Naive B cell (primary cell): ENCODE results near the gene ZDHHC11B. TPM values are rescaled to one million over a fixed set of nuclear protein-coding genes. Genes with fewer than 3 reads are reported as not detected.
"Not testable (repeated sequence)": the region's sequence is repeated elsewhere in the genome, so short reads cannot be mapped to it uniquely, and the experiment has no call there.

Source experiments
- ATAC-seq, 2 donors: fragments of 150-1000 bp; cut with Tn5 transposase; 2 replicates each; pipeline ENCODE4 v1.10.0; 2021; ENCODE audit warnings: low read depth in 2 of 2, mild to moderate bottlenecking in 2 of 2, moderate library complexity in 2 of 2
- DNase-seq: peaks from one replicate; pipeline ENCODE4 v3.0.0; 2022
- H3K27ac Mint-ChIP-seq, 6 donors: one replicate each; pipeline ENCODE4 v1.8.0; 2020 to 2022; ENCODE audit warnings: mild to moderate bottlenecking in 6 of 6, mixed read lengths in 6 of 6, moderate library complexity in 5 of 6, inconsistent platforms in 2 of 6
- H3K27me3 Mint-ChIP-seq, 3 donors: one replicate each; pipeline ENCODE4 v1.8.0; 2021 to 2022; ENCODE audit warnings: mixed read lengths in 3 of 3, mild to moderate bottlenecking in 1 of 3
- H3K36me3 Mint-ChIP-seq, 2 donors: one replicate each; pipeline ENCODE4 v1.8.0; 2020 to 2022; ENCODE audit warnings: mixed read lengths in 2 of 2, inconsistent platforms in 1 of 2, mild to moderate bottlenecking in 1 of 2
- H3K4me1 Mint-ChIP-seq, 3 donors: one replicate each; pipeline ENCODE4 v1.8.0; 2020 to 2022; ENCODE audit warnings: mixed read lengths in 3 of 3, inconsistent platforms in 1 of 3, mild to moderate bottlenecking in 1 of 3, moderate library complexity in 1 of 3
- H3K4me3 Mint-ChIP-seq, 8 donors: one replicate each; pipeline ENCODE4 v1.8.0; 2020 to 2022; ENCODE audit warnings: mild to moderate bottlenecking in 8 of 8, mixed read lengths in 8 of 8, moderate library complexity in 8 of 8, inconsistent platforms in 2 of 8
- H3K9me3 Mint-ChIP-seq, 7 donors: one replicate each; pipeline ENCODE4 v1.8.0; 2020 to 2022; ENCODE audit warnings: mixed read lengths in 7 of 7, mild to moderate bottlenecking in 5 of 7, inconsistent platforms in 2 of 7, moderate library complexity in 1 of 7
- polyA plus RNA-seq, 6 donors: library from polyadenylated mRNA; unstranded; fragments of 300-500 nt; fragmentation: Illumina TruSeq; gene quantifications; one replicate each; pipeline ENCODE4 v1.2.3, GENCODE V29; 2021; ENCODE audit warnings: low read depth in 6 of 6

Gene ZDHHC11B
- polyA plus RNA-seq, 6 donors from 2014 or later: not detected

DNA sequence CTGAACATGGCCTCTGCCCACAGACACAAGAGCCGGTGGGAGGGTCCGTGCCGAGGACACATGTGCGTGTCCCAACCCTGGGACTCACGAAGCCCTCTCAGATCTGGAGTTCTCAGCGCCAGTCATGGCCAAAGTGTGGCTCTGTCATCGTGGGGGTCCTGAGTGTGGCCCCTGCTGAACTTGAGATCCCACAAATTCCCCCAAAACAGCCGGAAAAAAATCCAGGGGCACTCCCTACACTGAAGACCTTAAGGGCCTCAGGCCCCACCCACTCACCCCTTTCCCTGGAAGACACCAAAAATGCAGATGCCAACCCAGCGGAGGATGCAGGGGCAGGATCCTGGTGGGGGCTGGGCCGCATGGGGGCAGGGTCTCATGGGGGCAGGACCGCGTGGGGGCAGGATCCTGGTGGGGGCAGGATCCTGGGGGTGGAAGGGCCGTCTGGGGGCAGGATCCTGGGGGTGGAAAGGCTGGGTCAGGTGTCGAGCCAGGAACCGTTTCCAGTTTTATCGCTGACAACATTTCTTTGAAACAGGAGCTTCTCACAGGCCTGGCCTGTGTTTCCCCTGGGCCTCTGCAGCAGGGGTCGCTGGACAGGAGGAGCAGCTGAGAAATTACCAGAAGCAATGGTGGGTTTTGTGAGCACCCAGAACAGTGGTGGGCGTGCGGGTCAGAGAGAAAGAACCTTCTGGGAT is 13.3 kb downstream of the ZDHHC11B start:
- not testable (repeated sequence) for DNase-seq

DNA sequence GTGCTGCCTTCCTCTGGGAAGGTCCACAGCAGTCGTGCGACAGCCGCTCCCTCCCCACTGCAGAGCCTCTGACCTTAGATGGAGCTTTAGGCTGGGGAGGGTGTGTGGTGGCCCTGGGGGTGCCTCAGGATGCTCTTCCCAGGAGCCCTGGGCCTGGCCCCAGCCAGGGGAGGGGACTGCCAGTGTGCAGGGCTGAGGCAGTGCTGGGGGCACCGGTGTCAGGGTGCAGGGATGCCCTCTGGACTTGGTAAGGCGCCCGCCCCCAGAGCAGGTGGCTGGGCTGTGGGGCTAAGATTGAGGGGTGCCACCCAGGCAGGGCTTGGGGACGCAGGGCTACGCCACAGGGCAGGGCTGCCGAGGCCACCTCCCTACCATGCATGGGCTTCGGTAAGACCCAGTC is 13.9 kb downstream of the ZDHHC11B start:
- H3K27me3 Mint-ChIP-seq: peaks cover 0 to 11% (median 0%) of the 10 kb centered on the region in 3 donors
- H3K4me3 Mint-ChIP-seq, DNase-seq, H3K36me3 Mint-ChIP-seq, H3K27ac Mint-ChIP-seq, H3K4me1 Mint-ChIP-seq, ATAC-seq, H3K9me3 Mint-ChIP-seq: not testable (repeated sequence)

More for the DNA sequence above, 13.3 kb downstream of the ZDHHC11B start:
- H3K27ac Mint-ChIP-seq, H3K4me1 Mint-ChIP-seq, H3K36me3 Mint-ChIP-seq, H3K27me3 Mint-ChIP-seq, H3K9me3 Mint-ChIP-seq, ATAC-seq: not testable (repeated sequence)
- H3K4me3 Mint-ChIP-seq: peak overlapping the region in 1 of 8 donors; percentile 10

DNA sequence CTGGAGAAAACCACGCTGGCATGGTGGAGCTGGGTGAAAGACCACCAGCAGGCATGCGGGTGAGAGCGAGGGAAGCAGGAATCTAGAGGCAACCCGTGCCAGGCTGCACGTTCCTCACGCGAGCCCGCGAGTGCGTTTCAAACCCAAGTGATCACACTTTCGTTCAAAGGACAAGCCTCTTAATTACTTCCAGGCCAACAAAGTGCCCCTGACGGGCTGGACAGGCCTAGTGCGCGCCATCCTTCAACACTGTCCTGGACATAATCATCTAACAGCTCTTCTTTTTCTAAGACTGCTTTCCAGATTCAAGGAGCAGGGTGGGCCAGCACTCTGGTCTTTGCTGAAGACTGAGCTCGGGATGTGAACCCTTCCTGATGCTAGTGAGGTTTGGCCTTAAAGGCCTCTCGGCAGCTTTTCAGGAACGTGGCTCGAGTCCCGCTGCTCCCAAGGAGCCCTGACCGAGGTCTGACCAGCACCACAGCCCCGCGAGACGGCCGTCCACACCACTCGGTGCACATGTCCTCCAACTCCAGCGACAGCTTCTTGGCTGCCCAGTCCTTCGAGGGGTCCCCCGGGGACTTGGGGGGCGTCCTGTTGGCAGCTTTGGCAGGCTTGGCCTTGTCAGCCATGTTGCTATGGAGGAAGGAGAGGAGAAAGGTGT is 14.9 kb downstream of the ZDHHC11B start:
- peak overlapping the region in 1 of 6 donors; percentile 4 for H3K27ac Mint-ChIP-seq

DNA sequence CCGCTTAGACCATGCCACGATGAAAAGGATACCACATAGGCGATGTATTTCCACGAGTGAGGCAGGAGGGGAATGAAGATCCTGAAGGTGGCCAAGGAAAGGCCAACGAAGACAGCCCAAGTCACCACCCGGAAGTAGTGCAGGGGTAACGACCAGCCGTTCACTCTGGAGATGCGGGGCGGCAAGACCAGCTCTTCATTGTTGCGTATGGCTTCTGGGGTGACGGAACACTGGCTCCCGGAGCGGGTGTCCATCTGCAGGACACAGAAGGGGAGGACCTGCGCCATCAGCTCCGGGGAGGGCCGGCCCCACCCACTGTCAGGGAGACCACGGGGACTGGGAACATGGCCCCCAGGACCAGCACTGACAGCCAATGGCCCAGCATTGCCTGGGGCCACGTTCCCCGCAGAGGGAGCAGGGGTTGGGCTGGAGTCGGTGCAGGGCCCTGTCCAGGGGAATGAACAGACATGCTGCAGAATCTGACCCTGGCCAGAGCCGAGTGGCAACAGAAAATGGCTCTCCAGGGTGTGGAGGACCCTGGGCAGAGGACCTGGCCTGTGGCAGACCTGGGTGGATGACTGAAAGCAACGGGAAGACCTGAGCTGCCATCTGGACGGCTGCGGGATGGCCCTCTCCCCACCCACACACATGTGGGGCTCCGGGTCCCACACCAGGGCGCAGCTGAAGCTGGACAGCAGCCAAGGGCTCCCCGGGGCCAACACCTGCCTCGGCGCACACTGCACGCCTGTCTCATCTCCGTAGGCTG is 17.7 kb downstream of the ZDHHC11B start:
- ATAC-seq (no peak), DNase-seq (no peak)
- Mint-ChIP-seq H3K4me1 (no peaks in the 10 kb centered on the region), H3K27me3 (peaks cover 0 to 15% (median 0%) of the 10 kb centered on the region in 3 donors), H3K36me3 (no peaks in the 10 kb centered on the region), H3K27ac (peak overlapping the region in 1 of 6 donors; percentile 40), H3K4me3 (no peak overlapping the region), H3K9me3 (peaks cover 0 to 8% (median 4%) of the 10 kb centered on the region in 7 donors)

More for the DNA sequence above, 14.9 kb downstream of the ZDHHC11B start:
- not testable (repeated sequence) for DNase-seq, H3K36me3 Mint-ChIP-seq, H3K4me1 Mint-ChIP-seq, ATAC-seq, H3K9me3 Mint-ChIP-seq
- Mint-ChIP-seq H3K4me3 (peak overlapping the region in 1 of 8 donors; percentile 22), H3K27me3 (peaks cover 0 to 11% (median 0%) of the 10 kb centered on the region in 3 donors)

DNA sequence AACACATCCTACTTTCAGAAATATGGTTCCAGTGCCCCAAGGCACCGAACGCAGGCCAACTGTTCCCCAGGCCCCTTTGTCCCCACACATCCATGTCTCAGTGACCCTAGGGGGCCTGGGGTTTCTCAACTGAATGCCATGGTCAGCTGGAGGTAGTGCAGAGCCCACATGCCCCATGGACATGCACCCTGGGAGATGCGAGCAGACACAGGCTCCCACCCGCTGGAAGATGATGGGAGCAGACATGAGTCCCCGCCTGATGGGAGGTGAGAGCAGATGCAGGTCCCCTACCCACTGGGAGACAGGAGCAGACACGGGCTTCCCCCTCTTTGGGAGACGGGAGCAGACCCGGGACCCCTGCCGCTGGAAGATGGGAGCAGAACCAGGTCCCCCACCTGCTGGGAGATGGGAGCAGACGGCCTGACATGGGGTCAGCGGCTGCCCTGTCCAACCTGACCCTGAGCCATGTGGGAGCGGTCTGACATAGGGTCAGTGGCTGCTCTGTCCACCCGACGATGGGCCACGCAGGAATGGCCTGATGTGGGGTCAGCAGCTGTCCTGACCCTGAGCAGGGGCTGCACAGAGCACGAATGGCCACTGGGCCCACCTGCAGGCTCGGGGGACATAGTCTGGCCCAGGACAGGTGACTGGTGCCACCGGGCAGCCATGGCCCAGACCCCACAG is 18.4 kb downstream of the ZDHHC11B start:
- no peaks in the 10 kb centered on the region for H3K36me3 Mint-ChIP-seq
- H3K27ac Mint-ChIP-seq: no peak overlapping the region
- H3K27me3 Mint-ChIP-seq: peaks cover 0 to 17% (median 0%) of the 10 kb centered on the region in 3 donors
- peaks cover 0 to 8% (median 4%) of the 10 kb centered on the region in 7 donors for H3K9me3 Mint-ChIP-seq
- no peaks in the 10 kb centered on the region for H3K4me1 Mint-ChIP-seq
- H3K4me3 Mint-ChIP-seq: no peak overlapping the region
- ATAC-seq (no peak), DNase-seq (no peak)

DNA sequence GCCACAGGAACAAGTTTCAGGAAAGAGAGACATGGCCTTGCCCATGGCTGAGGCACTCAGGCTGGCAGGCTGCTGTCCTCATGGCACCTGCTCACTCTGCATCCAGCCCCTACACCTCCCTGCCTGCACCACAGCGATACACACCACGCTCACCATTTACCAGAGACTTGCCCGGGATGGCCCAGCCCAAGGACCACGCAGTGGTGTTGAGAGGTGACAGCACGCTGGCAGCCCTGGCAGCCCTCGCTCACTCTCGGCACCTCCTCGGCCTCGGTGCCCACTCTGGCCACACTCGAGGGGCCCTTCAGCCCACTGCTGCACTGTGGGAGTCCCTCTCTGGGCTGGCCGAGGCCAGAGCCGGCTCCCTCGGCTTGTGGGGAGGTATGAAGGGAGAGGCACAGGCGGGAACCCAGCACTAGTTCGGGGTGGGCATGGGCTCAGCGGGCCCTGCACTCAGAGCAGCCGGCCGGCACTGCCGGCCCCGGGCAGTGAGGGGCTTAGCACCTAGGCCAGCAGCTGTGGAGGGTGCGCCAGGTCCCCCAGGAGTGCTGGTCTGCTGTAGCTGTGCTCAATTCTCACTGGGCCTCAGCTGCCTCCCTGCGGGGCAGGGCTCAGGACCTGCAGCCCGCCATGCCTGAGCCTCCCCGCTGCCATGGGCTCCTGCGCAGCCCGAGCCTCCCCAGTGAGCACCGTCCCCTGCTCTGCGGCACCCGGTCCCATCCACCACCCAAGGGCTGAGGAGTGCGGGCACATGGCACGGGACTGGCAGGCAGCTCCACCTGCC is 20.3 kb downstream of the ZDHHC11B start:
- Mint-ChIP-seq H3K27me3 (peaks cover 0 to 27% (median 9%) of the 10 kb centered on the region in 3 donors), H3K9me3 (peaks cover 0 to 8% (median 4%) of the 10 kb centered on the region in 7 donors), H3K27ac (no peak overlapping the region), H3K36me3 (no peaks in the 10 kb centered on the region), H3K4me1 (peaks cover 0 to 1% (median 0%) of the 10 kb centered on the region in 3 donors), H3K4me3 (no peak overlapping the region)
- ATAC-seq: no peak
- DNase-seq: no peak

DNA sequence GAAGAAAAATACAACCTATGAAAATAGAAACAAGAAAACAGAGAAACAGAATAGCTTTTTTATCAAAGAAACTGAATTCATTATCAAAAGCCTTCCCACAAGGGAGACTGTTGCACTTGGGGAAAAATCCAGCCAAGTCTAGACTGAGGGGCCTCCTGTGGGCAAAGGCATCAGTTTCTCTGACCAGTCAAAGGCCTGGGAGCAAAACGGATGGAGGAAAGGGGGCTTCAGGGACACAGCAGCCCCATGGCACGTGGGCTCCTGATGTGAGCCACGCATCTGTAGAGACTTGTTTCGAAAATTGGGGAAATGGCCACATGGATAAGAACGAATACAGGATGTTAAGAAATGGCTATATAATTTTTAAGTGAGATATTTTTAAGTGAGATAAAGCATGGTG is 21.1 kb downstream of the ZDHHC11B start:
- ATAC-seq: no peak
- Mint-ChIP-seq H3K4me3 (no peak overlapping the region), H3K36me3 (no peaks in the 10 kb centered on the region), H3K27ac (no peak overlapping the region), H3K27me3 (peaks cover 0 to 33% (median 9%) of the 10 kb centered on the region in 3 donors), H3K4me1 (peaks cover 0 to 5% (median 0%) of the 10 kb centered on the region in 3 donors), H3K9me3 (peaks cover 0 to 8% (median 4%) of the 10 kb centered on the region in 7 donors)
- DNase-seq: no peak

DNA sequence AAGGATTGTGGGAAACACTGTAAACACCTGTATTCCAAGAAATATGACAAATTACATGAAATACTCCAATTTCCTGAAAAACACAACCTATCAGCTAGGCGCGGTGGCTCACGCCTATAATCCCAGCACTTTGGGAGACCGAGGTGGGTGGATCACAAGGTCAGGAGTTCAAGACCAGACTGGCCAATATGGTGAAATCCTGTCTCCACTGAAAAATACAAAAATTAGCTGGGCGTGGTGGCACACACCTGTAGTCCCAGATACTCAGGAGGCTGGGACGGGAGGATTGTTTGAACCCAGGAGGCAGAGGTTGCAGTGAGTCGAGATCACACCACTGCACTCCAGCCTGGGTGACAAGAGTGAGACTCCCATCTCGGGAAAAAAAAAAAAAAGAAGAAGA is 21.5 kb downstream of the ZDHHC11B start:
- not testable (repeated sequence) for H3K36me3 Mint-ChIP-seq, H3K4me3 Mint-ChIP-seq, H3K27ac Mint-ChIP-seq, DNase-seq, ATAC-seq, H3K4me1 Mint-ChIP-seq, H3K9me3 Mint-ChIP-seq
- peaks cover 0 to 33% (median 9%) of the 10 kb centered on the region in 3 donors for H3K27me3 Mint-ChIP-seq

DNA sequence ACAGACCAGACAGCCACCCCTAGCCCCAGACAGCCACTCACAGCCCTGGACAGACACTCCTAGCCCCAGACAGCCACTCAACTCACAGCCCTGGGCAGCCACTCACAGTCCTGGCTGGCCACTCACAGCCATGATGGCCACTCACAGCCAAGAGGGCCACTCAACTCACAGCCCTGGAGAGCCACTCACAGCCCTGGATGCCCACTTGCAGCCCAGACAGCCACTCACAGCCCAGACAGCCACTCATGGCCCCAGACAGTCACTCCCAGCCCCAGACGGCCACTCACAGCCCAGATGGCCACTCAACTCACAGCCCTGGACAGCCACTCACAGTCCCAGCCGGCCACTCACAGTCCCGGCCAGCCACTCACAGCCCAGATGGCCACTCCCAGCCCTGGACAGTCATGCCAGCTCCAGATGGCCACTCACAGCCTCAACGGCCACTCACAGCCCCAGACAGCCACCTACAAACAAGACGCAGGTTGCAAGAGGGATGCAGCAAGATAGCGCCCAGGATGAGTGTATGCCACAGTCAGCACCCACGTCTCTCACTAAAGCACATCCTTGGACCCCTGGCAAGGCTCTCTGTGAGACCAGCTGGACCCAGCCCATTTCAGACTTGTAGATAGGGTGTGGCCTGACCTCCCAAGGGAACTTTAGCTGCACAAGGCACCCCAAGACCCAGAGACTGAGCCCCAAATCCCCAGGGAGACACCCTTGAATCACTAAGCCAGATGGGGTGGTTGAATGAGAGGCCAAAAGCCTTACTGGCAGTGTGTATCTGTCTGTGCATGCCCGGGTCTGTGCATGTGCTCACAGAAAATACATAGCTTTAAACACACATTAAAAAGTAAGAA is 22.4 kb downstream of the ZDHHC11B start:
- H3K9me3 Mint-ChIP-seq: peaks cover 0 to 8% (median 4%) of the 10 kb centered on the region in 7 donors
- no peaks in the 10 kb centered on the region for H3K36me3 Mint-ChIP-seq
- ATAC-seq (no peak), DNase-seq (no peak)
- peaks cover 0 to 5% (median 0%) of the 10 kb centered on the region in 3 donors for H3K4me1 Mint-ChIP-seq
- H3K4me3 Mint-ChIP-seq: no peak overlapping the region
- H3K27me3 Mint-ChIP-seq: peaks cover 0 to 33% (median 9%) of the 10 kb centered on the region in 3 donors
- no peak overlapping the region for H3K27ac Mint-ChIP-seq

DNA sequence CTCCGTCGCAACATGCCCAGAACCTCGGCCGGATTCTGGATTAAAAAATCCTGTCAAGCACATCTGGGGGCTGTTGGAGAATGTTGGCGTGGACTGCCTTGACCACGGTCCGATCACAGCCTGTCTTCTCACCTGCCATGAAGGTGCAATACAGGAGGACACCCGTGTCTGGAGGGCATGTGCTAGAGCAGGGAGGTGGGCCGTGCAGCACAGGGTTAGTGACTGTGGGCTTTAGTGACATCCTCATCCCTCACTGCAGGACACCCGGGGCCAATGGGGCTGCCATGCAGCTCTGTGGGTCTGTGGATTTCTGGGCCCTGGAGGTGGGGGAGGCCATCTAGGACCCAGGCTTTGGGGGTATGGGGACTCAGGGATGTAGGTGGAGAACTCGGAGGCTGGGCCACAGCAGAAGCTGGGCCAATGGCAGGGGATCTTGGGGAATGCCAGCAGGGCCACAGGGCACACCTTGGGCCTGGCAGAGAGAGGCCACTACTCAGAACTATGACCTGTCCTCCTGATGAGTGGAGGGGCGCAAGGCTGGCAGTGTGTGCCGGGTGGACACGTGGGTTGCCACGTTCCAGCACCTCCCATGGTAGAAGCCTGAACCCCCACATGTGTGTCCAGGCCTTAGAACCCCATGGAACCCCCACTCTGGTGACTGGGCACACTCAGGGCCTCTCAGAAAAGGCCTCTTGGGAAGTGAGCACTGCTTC is 23.3 kb downstream of the ZDHHC11B start:
- Mint-ChIP-seq H3K27me3 (peaks cover 0 to 36% (median 9%) of the 10 kb centered on the region in 3 donors), H3K9me3 (peaks cover 0 to 8% (median 4%) of the 10 kb centered on the region in 7 donors), H3K4me3 (no peak overlapping the region), H3K36me3 (no peaks in the 10 kb centered on the region), H3K27ac (peak overlapping the region in 2 of 6 donors; percentile 26 to 69), H3K4me1 (peaks cover 0 to 5% (median 0%) of the 10 kb centered on the region in 3 donors)
- DNase-seq: no peak
- no peak for ATAC-seq

DNA sequence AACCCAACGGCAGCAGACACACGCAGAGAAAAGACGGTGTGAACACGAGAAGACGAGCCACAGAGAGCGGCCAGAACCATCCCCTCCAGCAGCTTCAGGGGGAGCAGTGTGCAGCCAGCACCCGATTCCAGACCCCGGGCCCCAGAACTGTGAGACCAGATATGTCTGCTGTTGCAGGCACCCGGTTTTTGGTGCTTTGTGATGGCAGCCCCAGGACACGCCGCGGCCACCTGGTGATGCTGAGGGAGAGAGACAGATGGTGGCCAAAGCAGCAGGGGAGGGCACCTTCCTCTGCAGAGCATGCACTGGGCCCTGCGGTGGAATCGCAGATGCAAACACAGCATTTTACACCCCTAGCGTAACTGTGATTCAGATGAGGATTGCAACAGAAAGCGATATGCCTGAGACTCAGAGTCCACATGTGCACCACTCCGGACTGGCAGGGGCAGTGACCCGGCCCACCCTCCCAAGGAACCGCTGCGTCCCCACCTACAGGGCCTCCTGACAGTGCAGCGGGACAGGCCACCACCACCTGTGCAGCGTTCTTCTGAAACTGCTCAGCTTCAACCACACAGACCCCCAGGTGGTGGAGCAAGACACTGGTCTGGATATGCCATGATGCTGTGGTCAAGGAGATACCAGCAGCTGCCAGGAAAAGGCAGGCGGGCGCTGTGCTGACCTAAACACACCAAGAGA is 24.0 kb downstream of the ZDHHC11B start:
- DNase-seq: no peak
- H3K9me3 Mint-ChIP-seq: peaks cover 0 to 5% (median 1%) of the 10 kb centered on the region in 7 donors
- peaks cover 0 to 33% (median 9%) of the 10 kb centered on the region in 3 donors for H3K27me3 Mint-ChIP-seq
- ATAC-seq: no peak
- peaks cover 0 to 5% (median 0%) of the 10 kb centered on the region in 3 donors for H3K4me1 Mint-ChIP-seq
- no peak overlapping the region for H3K27ac Mint-ChIP-seq
- H3K4me3 Mint-ChIP-seq: no peak overlapping the region
- H3K36me3 Mint-ChIP-seq: no peaks in the 10 kb centered on the region
